GM19023 (cell line): ENCODE data around the gene TRIM5.
"Not testable (repeated sequence)": the region's sequence is repeated elsewhere in the genome, so short reads cannot be mapped to it uniquely, and the experiment has no call there.

Experiments used
- ATAC-seq: cut with Tn5 transposase; IDR thresholded peaks from one replicate; pipeline ENCODE4 v1.9.1; 2021; ENCODE audit warnings: mild to moderate bottlenecking, moderate library complexity; ENCODE audit not compliant: unreplicated experiment

The TRIM5 gene

GRCh38 chr11:5684646-5685362 lies at the start of gene TRIM5:
Gene TRIM5 (minus strand): TSS chr11:5685074. CDS start chr11:5680177, 4,897 bp downstream.
- ATAC-seq: peak; percentile 81

- ATAC-seq: no peak
Observed at GRCh38 chr11:5727691-5728090, 42.8 kb upstream of the TRIM5 start.

GRCh38 chr11:5726351-5726750 lies 41.5 kb upstream of the TRIM5 start:
- no peak for ATAC-seq

- no peak for ATAC-seq
Observed at GRCh38 chr11:5722622-5723021, 37.7 kb upstream of the TRIM5 start.

GRCh38 chr11:5719703-5720495 lies 35.0 kb upstream of the TRIM5 start:
- ATAC-seq: no peak

- not testable (repeated sequence) for ATAC-seq
Observed at GRCh38 chr11:5716518-5716917, 31.6 kb upstream of the TRIM5 start.

- ATAC-seq: no peak
Observed at GRCh38 chr11:5713695-5714094, 28.8 kb upstream of the TRIM5 start.

GRCh38 chr11:5712507-5712906 lies 27.6 kb upstream of the TRIM5 start:
- ATAC-seq: no peak

- no peak for ATAC-seq
Observed at GRCh38 chr11:5705688-5706087, 20.8 kb upstream of the TRIM5 start.

GRCh38 chr11:5703741-5704536 lies 19.1 kb upstream of the TRIM5 start:
- peak; percentile 69 for ATAC-seq

GRCh38 chr11:5701055-5701577 lies 16.2 kb upstream of the TRIM5 start:
- no peak for ATAC-seq

- ATAC-seq: no peak
Observed at GRCh38 chr11:5700421-5701054, 15.7 kb upstream of the TRIM5 start.

- no peak for ATAC-seq
Observed at GRCh38 chr11:5698281-5698680, 13.4 kb upstream of the TRIM5 start.

- no peak for ATAC-seq
Observed at GRCh38 chr11:5696210-5696609, 11.3 kb upstream of the TRIM5 start.

GRCh38 chr11:5695580-5695979 lies 10.7 kb upstream of the TRIM5 start:
- no peak for ATAC-seq

GRCh38 chr11:5694642-5695041 lies 9.8 kb upstream of the TRIM5 start:
- ATAC-seq: no peak

- no peak for ATAC-seq
Observed at GRCh38 chr11:5691964-5692361, 7.1 kb upstream of the TRIM5 start.

GRCh38 chr11:5691238-5691963 lies 6.5 kb upstream of the TRIM5 start:
- not testable (repeated sequence) for ATAC-seq

GRCh38 chr11:5690736-5691135 lies 5.9 kb upstream of the TRIM5 start:
- ATAC-seq: no peak

GRCh38 chr11:5690216-5690615 lies 5.3 kb upstream of the TRIM5 start:
- no peak for ATAC-seq
